HCT116 (cell line): ENCODE data around the gene ZDHHC14. TPM values are rescaled to one million over a fixed set of nuclear protein-coding genes. Genes with fewer than 3 reads are reported as not detected.
A peak's percentile ranks its signal among the peaks of the same experiment; 100 is the strongest.

Source experiments
- ATAC-seq: fragments of 200-7000 bp; cut with Tn5 transposase; 2 replicates; pipeline ENCODE4 v1.9.1; 2020; ENCODE audit warnings: mild to moderate bottlenecking, moderate library complexity
- BruUV-seq: library from RNA; stranded (reverse); fragments of 400-500 nt; replicated peaks from 2 replicates; lab custom pipeline; 2021; lab: Mats Ljungman, UMichigan
- CTCF ChIA-PET: fragments of 300-600 bp; sonication (Branson Sonifier 250); formaldehyde crosslinking; loops from one replicate; lab custom pipeline; 2021; ENCODE audit warnings: antibody characterized with exemption; lab: Charles Lee
- POLR2A ChIA-PET: fragments of 300-600, 350-600 bp; sonication (Branson Sonifier 250); formaldehyde crosslinking; loops from one replicate; lab custom pipeline; 2021; ENCODE audit warnings: antibody characterized with exemption; lab: Charles Lee
- RAD21 ChIA-PET, 2 experiments: fragments of 300-600 bp; sonication (Branson Sonifier 250); formaldehyde crosslinking; loops; one replicate each; lab custom pipeline; 2023; ENCODE audit warnings: low total read pairs in 2 of 2; ENCODE audit not compliant: uncharacterized antibody in 2 of 2, unreplicated experiment in 2 of 2, low non-redundant PET in 1 of 2; lab: Charles Lee
- DNase-seq: peaks from one replicate; pipeline ENCODE4 v3.0.0-alpha.2; 2010; ENCODE audit warnings: low read depth, low spot score
- H2AFZ ChIP-seq: fragments of 200-600 bp; shearing (Covaris generic), sonication (generic); 2 replicates; pipeline ENCODE4 v1.6.1; 2017; ENCODE audit warnings: low read depth, mixed run types, mixed read lengths, antibody characterized with exemption, low read length; ENCODE audit not compliant: poor library complexity, severe bottlenecking
- H3K27ac ChIP-seq: 2 replicates; pipeline ENCODE4 v1.5.1; 2012; ENCODE audit warnings: low read depth, low read length
- H3K27me3 ChIP-seq: fragments of 200-600 bp; sonication (generic); 2 replicates; pipeline ENCODE4 v1.6.1; 2016; ENCODE audit warnings: mixed run types, low read length, mixed read lengths; ENCODE audit not compliant: insufficient read depth
- H3K36me3 ChIP-seq, 2 experiments: fragments of 200-500 bp in 1 of 2; fragments of 200-600 bp in 1 of 2; sonication (Bioruptor generic) in 1 of 2; sonication (generic) in 1 of 2; 2 replicates each; pipeline versions ENCODE4 v1.5.1 to v1.6.1; 2014 to 2016; ENCODE audit warnings: low read length in 2 of 2, inconsistent platforms in 1 of 2, mixed read lengths in 1 of 2, mixed run types in 1 of 2; ENCODE audit not compliant: insufficient read depth in 2 of 2, control insufficient read depth in 1 of 2
- H3K4me1 ChIP-seq, 2 experiments: fragments of 200-600 bp in 1 of 2; sonication (generic) in 1 of 2; 2 replicates each; pipeline versions ENCODE4 v1.5.1 to v1.6.1; 2012 to 2017; ENCODE audit warnings: low read length in 2 of 2, inconsistent platforms in 1 of 2, mild to moderate bottlenecking in 1 of 2, mixed read lengths in 1 of 2, mixed run types in 1 of 2, moderate library complexity in 1 of 2; ENCODE audit not compliant: insufficient read depth in 2 of 2, control insufficient read depth in 1 of 2
- H3K4me2 ChIP-seq: fragments of 200-600 bp; sonication (generic); 2 replicates; pipeline ENCODE4 v1.6.1; 2017; ENCODE audit warnings: mixed run types, low read length, mixed read lengths
- H3K4me3 ChIP-seq, 2 experiments: fragments of 200-600 bp in 1 of 2; sonication (generic) in 1 of 2; replicated peaks in 1 of 2; 2 replicates each; pipeline ENCODE4 v1.5.1; 2011 to 2016; ENCODE audit warnings: low read length in 2 of 2, control low read depth in 1 of 2, low read depth in 1 of 2, mild to moderate bottlenecking in 1 of 2, mixed read lengths in 1 of 2, mixed run types in 1 of 2
- H3K79me2 ChIP-seq: fragments of 200-600 bp; sonication (generic); 2 replicates; pipeline ENCODE4 v1.6.1; 2017; ENCODE audit warnings: mild to moderate bottlenecking, mixed run types, low read length, moderate library complexity, mixed read lengths; ENCODE audit not compliant: insufficient read depth
- H3K9ac ChIP-seq: fragments of 200-600 bp; sonication (generic); 2 replicates; pipeline ENCODE4 v1.6.1; 2016; ENCODE audit warnings: low read length, mixed read lengths
- H3K9me2 ChIP-seq: fragments of 200-600 bp; sonication (generic), shearing (Covaris generic); 2 replicates; pipeline ENCODE4 v1.6.1; 2017; ENCODE audit warnings: mixed run types, mild to moderate bottlenecking, moderate library complexity; ENCODE audit not compliant: insufficient read depth
- H3K9me3 ChIP-seq, 2 experiments: fragments of 200-500 bp in 1 of 2; fragments of 200-600 bp in 1 of 2; sonication (Bioruptor generic) in 1 of 2; sonication (generic) in 1 of 2; 2 replicates each; pipeline ENCODE4 v1.6.1; 2014 to 2017; ENCODE audit warnings: low read length in 2 of 2, mixed read lengths in 2 of 2, inconsistent platforms in 1 of 2, low read depth in 1 of 2, mild to moderate bottlenecking in 1 of 2, mixed run types in 1 of 2, moderate library complexity in 1 of 2; ENCODE audit not compliant: control insufficient read depth in 1 of 2, insufficient read depth in 1 of 2
- H4K20me1 ChIP-seq: fragments of 200-600 bp; sonication (generic), shearing (Covaris generic); 2 replicates; pipeline ENCODE4 v1.6.1; 2017; ENCODE audit warnings: mixed run types, mild to moderate bottlenecking, moderate library complexity; ENCODE audit not compliant: insufficient read depth
- CBX3 ChIP-seq: IDR thresholded peaks from 2 replicates; pipeline ENCODE4 v1.6.1; 2012; ENCODE audit warnings: low read depth
- CEBPB ChIP-seq: IDR thresholded peaks from 2 replicates; pipeline ENCODE4 v1.6.1; 2012; ENCODE audit warnings: low read depth
- EGR1 ChIP-seq: IDR thresholded peaks from 2 replicates; pipeline ENCODE4 v1.6.1; 2012; ENCODE audit warnings: low read depth
- ELF1 ChIP-seq: IDR thresholded peaks from 2 replicates; pipeline ENCODE4 v1.6.1; 2012; ENCODE audit warnings: low read depth, borderline replicate concordance
- FOSL1 ChIP-seq: IDR thresholded peaks from 2 replicates; pipeline ENCODE4 v1.6.1; 2012; ENCODE audit warnings: low read depth
- JUND ChIP-seq: IDR thresholded peaks from 2 replicates; pipeline ENCODE4 v1.6.1; 2012
- MAX ChIP-seq: IDR thresholded peaks from 2 replicates; pipeline ENCODE4 v1.6.1; 2012
- POLR2AphosphoS5 ChIP-seq: IDR thresholded peaks from 2 replicates; pipeline ENCODE4 v1.6.1; 2011; ENCODE audit warnings: mild to moderate bottlenecking, low read depth, low read length, moderate library complexity
- RAD21 ChIP-seq: IDR thresholded peaks from 2 replicates; pipeline ENCODE4 v1.6.1; 2012; ENCODE audit warnings: low read depth, mild to moderate bottlenecking
- SIN3A ChIP-seq: IDR thresholded peaks from 2 replicates; pipeline ENCODE4 v1.6.1; 2012; ENCODE audit warnings: low read depth
- SP1 ChIP-seq: IDR thresholded peaks from 2 replicates; pipeline ENCODE4 v1.6.1; 2012; ENCODE audit warnings: low read depth
- ZNF274 ChIP-seq: fragments of 200-500 bp; sonication (Bioruptor generic); IDR thresholded peaks from 2 replicates; pipeline ENCODE4 v1.6.1; 2014; ENCODE audit warnings: mild to moderate bottlenecking, low read depth, low read length, inconsistent platforms
- intact Hi-C: fragments of 100-400 bp; cut with micrococcal nuclease; formaldehyde crosslinking; loops from 2 replicates; pipeline ENCODE4 v1.10.0; 2022
- total RNA-seq: library from RNA; stranded (reverse); gene quantifications from one replicate; pipeline ENCODE4 v1.2.1, GENCODE V29; 2021; ENCODE audit not compliant: unreplicated experiment
- TF ChIP-seq, protein P1 (sequence below): IDR thresholded peaks from 2 replicates; pipeline ENCODE4 v1.6.1; 2011; ENCODE audit warnings: mild to moderate bottlenecking, low read length, moderate library complexity; ENCODE audit not compliant: insufficient replicate concordance; ENCODE audit errors: extremely low read depth
- TF ChIP-seq, protein P2 (sequence below), 3 experiments: fragments of 200-600 bp in 1 of 3; sonication (generic) in 1 of 3; IDR thresholded peaks in 2 of 3; conservative IDR thresholded peaks in 1 of 3; 2 replicates each; pipeline ENCODE4 v1.5.1; 2012 to 2017; ENCODE audit warnings: low read depth in 2 of 3, low read length in 2 of 3, antibody characterized with exemption in 1 of 3, borderline replicate concordance in 1 of 3, control low read depth in 1 of 3, mild to moderate bottlenecking in 1 of 3, mixed read lengths in 1 of 3, mixed run types in 1 of 3, moderate library complexity in 1 of 3; ENCODE audit not compliant: insufficient read depth in 1 of 3

Gene ZDHHC14
- total RNA-seq, 1 experiment from 2014 or later: 5.3 TPM

DNA sequence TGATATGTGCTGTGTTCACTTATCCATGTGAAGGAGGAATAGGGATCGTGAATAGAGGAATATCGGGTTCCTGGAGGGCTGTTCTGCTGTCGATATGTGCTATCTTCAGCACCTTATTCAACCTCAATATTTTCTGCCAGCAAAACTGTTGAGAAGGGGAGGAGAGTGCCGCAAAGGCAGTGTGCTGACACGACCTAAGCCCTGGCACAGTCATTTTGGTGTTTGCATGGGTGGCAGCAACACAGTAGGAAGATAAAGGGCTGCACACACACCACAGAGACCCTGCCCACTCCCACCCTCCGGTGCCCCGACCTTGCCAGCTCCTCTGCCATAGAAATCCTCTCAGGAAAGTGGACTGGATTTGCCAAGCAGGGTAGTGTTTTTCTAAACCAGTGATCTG, 47.0 kb downstream of the ZDHHC14 start (continued):
- TF ChIP-seq, protein P1, sequence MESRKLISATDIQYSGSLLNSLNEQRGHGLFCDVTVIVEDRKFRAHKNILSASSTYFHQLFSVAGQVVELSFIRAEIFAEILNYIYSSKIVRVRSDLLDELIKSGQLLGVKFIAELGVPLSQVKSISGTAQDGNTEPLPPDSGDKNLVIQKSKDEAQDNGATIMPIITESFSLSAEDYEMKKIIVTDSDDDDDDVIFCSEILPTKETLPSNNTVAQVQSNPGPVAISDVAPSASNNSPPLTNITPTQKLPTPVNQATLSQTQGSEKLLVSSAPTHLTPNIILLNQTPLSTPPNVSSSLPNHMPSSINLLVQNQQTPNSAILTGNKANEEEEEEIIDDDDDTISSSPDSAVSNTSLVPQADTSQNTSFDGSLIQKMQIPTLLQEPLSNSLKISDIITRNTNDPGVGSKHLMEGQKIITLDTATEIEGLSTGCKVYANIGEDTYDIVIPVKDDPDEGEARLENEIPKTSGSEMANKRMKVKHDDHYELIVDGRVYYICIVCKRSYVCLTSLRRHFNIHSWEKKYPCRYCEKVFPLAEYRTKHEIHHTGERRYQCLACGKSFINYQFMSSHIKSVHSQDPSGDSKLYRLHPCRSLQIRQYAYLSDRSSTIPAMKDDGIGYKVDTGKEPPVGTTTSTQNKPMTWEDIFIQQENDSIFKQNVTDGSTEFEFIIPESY: no peak
- TF ChIP-seq FOSL1 (no peak), EGR1 (no peak)

DNA sequence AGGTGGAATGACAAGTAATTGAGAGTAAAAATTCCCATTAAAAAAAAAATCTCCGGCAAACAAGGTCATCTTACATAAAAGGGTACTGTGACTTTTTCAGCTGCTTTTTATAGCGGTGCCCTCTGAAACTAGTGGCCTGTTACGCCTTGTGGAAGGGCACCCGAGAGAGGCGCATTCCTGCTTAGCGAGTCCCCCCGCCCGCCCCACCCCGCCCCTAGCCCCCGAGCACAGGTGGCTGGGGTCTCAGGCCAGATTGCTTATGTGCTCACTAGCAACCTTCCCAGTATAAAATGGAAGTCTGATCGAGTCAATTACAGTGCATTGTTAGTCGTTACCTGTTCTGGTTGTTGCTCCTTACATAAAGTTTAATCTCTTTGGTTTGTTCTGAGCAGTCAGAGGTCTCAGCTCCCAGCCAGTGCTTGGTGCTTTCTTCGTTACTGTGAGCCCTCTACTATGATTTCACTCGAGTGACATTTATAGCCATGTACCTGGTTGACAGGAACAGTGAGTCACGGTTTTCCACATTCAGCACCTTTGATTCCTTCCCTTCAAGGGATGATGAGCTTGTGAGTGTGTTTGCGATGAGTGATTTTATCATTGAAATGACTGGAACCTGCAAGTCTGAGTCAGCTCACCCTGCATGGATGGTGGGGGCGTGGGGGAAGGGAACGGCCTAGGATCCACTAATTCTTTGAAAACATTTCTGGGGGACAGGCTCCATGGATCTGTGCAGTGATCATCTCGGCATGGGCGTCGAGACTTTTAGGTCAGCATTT, 47.6 kb downstream of the ZDHHC14 start:
- ChIA-PET POLR2A (interaction anchor here (0.6 to 1.2 kb wide), 2 partner anchors 49 to 1316 kb away, joined by 4 to 8 read pairs; no protein-coding TSS in a partner anchor), CTCF (no interaction called here), RAD21 (no interaction called here)
- Histone ChIP-seq H3K36me3 (no peaks in the 10 kb centered on the region), H2AFZ (no peak overlapping the region), H3K4me2 (peak overlapping the region; percentile 69), H3K9me2 (no peaks in the 10 kb centered on the region), H3K9me3 (no peaks in the 10 kb centered on the region), H3K27ac (peak overlapping the region; percentile 21; the same call in 1 of the 2 replicates), H3K4me1 (peaks cover 18 to 37% of the 10 kb centered on the region in 2 experiments), H3K4me3 (peak overlapping the region; percentile 17 to 39), H3K9ac (peak overlapping the region; percentile 30), H3K79me2 (no peaks in the 10 kb centered on the region), H4K20me1 (no peaks in the 10 kb centered on the region), H3K27me3 (no peaks in the 10 kb centered on the region)
- no TSS peak for BruUV-seq
- peak; percentile 95 for ATAC-seq
- intact Hi-C loops: no loop called here
- DNase-seq: peak; percentile 95
- TF ChIP-seq JUND: peak; percentile 100
- peak; percentile 98 for TF ChIP-seq CBX3
- TF ChIP-seq, protein P1: peak; percentile 79
- no peak for TF ChIP-seq ELF1
- TF ChIP-seq, protein P2, sequence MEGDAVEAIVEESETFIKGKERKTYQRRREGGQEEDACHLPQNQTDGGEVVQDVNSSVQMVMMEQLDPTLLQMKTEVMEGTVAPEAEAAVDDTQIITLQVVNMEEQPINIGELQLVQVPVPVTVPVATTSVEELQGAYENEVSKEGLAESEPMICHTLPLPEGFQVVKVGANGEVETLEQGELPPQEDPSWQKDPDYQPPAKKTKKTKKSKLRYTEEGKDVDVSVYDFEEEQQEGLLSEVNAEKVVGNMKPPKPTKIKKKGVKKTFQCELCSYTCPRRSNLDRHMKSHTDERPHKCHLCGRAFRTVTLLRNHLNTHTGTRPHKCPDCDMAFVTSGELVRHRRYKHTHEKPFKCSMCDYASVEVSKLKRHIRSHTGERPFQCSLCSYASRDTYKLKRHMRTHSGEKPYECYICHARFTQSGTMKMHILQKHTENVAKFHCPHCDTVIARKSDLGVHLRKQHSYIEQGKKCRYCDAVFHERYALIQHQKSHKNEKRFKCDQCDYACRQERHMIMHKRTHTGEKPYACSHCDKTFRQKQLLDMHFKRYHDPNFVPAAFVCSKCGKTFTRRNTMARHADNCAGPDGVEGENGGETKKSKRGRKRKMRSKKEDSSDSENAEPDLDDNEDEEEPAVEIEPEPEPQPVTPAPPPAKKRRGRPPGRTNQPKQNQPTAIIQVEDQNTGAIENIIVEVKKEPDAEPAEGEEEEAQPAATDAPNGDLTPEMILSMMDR (IDR thresholded peaks at IDR 0.05 in 2 of 3, conservative IDR thresholded peaks at IDR 0.05 in 1 of 3; ENCODE audit: borderline replicate concordance in 1 of 3, insufficient read depth in 1 of 3, low read depth in 2 of 3, low read length in 2 of 3): no peak
- TF ChIP-seq CEBPB: peak; percentile 82
- peak; percentile 89 for TF ChIP-seq MAX
- TF ChIP-seq SP1: peak; percentile 99
- no peak for TF ChIP-seq ZNF274
- TF ChIP-seq SIN3A: peak; percentile 99
- TF ChIP-seq RAD21: peak; percentile 50
- TF ChIP-seq POLR2AphosphoS5: peak; percentile 58
